Activated CD4-positive, alpha-beta T cell treated with anti-CD3 and anti-CD28 coated beads for 48 hours (primary cell): ENCODE measurements around the gene INSRR.

Experiments
- DNase-seq: peaks from one replicate; pipeline ENCODE4 v3.0.0-alpha.2; 2020

Gene INSRR

DNA sequence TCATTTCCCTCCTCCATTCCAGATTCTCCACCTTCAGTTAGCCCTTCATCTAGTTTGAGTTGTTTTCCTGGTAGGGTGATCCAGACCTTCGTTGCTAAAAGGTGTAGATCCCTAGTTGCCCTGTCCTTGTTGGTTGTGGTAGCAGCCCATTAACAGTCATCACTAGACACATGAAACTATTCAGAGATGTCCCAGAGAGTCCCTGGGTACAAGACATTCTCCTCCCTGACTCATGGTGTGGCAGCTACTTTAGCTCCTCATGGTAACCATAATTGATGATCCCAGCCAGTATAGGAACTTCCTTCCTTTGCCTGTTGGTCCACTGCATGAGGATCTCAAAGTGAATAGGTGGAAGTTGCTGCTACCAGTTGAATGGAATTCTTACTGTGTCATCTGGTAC is 36.2 kb downstream of the INSRR start:
- no peak for DNase-seq

DNA sequence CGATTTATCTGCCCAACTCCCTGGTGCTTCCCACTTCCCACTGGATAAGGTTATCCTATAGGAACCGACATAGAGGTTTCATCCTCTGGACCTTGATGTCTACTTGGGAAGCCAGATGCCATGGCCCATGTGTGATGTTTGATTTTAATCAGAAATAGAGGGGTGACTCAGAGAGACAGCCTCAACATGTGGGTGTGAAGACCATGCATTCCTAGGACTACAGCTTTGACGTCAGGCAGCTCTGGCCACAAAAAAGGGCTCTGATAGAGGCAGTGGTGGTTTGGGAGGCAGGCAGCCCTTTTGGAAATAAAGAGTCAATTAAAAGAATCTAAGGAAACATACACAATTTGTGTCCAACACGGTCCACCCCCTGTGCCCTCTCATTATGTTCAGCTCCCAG is 37.1 kb downstream of the INSRR start:
- DNase-seq = peak; percentile 71

GRCh38 chr1:156816561-156817328 is 42.2 kb downstream of the INSRR start, which contains the start of gene SH2D2A:
Gene SH2D2A (minus strand): TSS chr1:156816848. CDS start chr1:156816708, 140 bp downstream.
- DNase-seq = peak; percentile 95

GRCh38 chr1:156815961-156816422 is 42.9 kb downstream of the INSRR start:
- no peak for DNase-seq

DNA sequence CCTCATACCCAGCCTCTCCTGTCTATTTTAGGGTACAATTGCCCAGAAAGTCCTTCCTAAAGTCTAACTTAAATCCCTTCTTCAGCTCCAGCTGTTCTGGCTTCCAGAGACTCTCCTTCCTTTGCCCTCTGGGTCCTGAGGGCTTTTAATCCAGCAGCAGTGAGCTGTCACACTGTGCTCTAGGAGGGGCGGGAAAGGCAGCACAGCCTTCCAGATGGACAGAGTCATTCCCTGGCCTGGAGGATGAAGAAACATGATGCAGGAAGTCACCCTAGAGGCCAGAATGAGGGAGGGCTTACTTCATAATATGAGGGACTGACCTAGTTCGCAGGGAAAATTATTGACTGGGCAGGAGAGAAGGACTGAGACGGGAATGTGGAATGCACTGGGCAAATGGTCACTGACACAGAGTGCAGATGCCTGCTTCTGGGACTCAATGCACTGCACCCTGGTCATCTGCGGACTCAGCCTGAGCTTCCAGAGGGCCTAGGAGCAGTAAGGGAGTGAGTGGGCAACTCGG is 43.5 kb downstream of the INSRR start:
- no peak for DNase-seq

GRCh38 chr1:156814571-156815260 is 44.2 kb downstream of the INSRR start:
- DNase-seq = peak; percentile 63

DNA sequence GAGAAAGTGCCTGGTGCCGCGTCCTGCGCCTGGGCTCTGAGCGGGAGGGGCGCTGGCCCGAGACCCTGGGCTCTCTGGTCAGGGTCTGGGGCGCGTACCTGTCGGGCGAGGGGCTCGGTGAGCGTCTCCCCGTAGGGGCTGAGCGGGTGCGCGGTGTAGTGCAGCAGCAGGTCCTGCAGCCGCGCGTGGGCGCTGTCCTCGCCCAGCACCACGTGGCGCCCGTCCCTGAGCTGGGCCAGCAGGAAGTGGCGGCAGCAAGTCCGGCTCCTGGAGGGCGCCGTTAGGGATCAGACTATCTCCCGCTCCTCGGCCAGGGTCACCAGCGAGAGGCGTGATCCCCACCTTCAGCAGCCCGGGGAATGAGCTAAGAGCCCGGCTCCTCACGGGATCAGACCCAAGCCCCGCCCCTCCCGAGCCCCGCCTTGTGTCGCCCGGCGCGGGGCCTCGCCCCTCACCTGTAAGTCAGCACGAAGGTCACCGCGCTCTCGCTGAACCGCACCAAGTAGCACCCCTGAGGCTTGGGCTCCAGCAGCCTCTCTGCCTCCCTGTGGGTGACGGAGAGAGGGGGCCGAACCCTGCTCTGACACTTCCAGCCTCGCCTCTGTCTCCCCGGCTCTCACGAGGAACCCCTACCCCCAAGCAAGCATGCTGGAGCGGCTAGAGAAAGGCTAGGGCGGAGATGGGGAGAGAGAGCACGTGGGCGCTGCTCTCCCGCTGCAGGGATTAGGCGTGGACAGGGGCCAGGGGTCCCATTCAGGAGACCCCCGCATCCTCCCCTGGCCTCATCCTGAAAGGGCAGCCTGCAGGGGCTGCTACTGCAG is 45.0 kb downstream of the INSRR start:
- DNase-seq = peak; percentile 84

- no peak for DNase-seq
Observed at GRCh38 chr1:156813298-156813697, 45.6 kb downstream of the INSRR start.

- DNase-seq = no peak
Observed at GRCh38 chr1:156812293-156812990, 46.5 kb downstream of the INSRR start.

GRCh38 chr1:156811168-156811567 is 47.7 kb downstream of the INSRR start:
- no peak for DNase-seq

- DNase-seq = no peak
Observed at GRCh38 chr1:156809711-156810366, 49.1 kb downstream of the INSRR start.

DNA sequence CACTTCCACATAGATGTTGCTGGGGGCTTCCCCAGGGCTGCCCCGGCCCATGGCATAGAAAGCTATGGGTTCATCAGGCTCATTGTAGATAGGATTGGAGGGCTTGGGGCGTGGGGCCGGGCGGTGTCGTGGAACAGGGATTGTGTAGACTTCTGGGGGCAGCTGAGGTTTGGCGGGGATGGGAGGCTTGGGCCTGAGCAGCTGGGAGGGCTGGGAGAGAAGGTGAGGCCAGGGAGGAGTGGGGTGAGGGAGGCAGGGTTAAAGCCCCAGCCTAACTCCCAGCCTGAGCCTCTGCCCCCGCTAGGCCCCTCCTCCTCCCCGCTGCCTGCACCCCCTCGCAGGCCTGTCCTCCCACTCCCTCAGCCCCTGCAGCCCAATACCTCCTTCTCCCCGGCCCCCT is 49.6 kb downstream of the INSRR start:
- DNase-seq = no peak

DNA sequence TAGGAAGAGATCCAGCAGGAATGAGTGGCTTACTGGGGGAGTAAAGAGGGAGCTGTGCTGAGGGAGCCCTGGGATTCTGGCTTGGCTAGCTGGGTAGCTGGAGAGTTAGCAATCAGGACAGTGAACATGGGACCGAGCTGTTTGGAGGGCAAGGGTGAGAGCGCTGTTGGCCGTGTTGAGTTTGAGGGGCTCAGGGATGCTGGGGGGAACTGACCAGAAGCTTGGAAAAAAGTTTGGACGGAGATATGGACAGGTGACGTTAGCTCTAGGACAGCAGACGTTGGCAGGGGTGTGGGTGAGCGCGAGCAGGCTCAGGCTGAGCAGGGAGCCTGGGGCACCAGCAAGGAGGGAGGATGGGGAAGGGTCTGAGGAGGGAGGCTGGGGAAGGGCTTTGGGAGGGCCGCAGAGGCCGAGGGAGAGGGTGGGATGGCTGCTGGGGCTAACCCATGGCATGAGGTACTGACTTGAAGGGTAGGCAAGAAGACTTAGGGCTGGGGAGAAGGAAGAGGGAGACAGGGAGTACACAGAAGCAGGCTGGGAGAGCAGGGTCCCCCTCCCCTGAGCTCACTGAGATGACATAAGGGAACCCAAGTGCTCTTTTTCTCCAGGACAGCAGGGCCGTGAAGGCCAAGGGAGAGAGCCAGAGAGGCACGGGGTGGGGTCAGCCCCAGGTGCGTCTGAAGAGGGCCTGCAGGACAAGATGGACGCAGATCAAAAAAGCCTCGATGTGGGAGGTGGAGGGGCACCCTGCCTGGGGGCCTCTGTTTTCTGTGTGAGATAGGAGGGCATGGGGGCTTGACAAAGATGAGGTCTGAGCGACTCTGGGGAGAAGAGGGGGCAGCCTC is 50.5 kb downstream of the INSRR start:
- no peak for DNase-seq

DNA sequence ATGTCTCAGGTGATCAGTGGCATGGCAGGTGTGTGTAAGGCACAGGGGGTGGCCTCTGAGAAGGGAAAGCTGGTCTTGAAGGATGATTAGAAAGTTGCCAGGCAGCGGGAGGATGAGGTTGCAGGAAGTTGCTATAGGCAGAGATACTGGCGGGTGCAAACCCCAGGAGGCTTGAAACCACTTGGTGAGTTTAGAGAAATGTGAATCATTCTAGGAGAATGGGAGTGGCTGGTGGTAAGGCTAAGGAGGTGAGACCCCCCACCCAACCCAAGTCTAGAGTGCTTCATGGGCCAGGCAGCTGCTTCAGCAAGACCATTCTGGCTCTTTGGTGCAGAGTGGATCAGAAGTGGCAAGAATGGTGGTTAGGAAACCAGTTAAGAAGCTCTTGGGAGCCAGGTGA is 51.3 kb downstream of the INSRR start:
- DNase-seq = peak; percentile 43

DNA sequence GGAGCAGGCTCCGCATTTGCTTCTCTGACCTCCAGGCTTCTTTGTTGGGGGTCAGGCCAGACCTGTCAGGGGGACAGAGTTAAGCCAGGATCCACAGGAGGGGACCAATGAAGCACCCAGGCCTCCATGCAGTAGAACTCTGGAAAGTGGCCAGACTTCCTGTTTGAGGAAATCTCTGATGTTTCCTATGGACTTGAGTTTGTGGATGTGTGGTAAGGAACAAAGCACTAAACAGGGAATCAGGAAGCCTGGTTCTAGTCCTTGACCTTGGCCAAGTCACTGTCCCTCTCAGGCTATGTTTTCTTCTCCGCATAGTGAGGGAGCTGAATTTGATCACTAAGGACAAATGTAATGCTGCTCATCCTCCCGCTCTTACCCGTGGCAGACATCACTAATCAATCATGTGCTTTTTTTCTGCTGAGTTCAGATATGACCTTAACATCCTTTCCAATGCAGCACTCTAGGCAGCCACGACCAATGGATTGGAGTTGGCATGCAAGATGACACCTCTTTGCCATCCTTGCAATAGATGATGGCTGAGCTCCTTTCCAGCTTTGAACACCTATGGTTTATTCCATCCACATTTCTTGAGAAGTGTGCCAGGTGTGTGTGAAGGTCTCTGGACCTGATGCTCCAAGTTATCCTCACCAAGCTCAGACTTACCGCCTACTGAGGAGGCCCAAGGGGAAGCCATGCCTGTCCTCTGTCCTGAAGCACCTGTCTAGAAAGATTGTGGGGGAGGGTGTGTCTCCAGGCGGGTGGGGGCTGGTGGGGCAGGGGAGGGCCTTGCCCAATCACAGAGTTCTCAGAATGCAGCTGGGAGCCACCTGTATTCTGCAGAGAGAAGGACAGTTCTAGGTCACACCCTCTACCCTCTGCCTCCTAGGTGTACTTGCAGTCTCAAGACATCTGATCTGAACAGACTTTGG is 52.1 kb downstream of the INSRR start:
- DNase-seq = no peak

DNA sequence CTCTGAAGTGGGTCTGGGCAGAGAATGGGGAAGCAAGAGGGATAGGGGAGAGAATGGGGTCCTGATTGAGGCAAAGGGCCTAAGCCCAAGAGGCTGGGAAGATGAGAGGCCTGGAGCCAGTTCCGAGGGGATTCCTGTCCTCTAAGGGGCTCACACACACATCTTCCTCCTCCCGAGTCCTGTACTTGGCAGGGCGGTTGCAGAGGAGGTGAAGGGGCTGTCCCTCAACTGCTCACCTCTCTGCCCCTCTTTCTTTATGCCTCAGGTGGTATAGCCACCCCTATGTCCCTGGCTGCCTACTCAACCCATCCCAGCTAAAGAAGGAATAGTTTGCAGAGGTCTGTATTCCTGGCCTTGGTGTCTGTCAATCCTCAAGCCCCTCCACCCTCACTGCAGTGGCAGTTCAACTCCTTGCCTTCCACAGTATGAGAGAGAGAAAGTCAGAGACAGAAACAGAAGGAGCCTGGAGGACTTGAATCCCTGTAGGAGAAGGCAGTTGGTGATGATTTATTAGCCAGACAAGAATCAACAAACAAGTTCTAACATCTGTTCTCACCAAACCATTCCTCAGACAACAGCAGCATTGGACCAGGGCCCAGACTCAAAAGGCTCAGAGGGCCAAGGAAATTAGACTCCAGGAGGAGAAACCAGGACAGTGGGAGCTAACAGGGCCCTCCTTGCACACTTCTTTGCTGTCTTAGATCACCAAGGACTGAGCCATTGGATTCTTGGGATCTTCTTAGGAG is 53.0 kb downstream of the INSRR start:
- no peak for DNase-seq

DNA sequence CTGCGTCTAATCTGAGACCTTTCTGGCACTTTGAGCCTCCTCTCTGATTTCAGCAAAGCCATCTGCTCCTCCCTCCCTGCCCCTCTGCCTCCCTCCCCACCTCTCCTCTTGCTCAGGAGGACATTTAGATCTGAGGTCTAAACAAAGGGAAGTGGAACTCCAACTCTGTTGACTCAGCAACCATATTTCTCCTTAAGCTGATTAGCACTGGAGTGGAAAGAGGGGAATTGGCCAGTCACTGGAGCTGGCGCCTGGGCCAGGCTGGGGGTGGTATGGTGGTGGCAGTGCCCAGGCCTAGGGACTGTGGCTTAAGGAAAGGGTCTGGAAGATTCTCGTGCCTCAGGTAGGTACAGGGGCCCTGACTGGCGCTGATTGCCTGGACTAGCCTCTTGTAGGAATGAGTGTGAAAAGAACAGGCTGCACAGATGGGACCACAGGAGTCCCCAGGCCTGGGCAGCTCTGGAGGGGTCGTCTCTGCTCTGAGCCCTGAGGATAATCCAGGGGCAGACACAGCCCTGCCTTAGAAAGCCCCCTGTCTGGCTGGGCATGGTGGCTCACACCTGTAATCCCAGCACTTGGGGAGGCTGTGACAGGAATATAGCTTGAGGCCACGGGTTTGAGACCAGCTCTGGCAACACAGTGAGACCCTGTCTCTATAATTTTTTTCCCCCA is 54.2 kb downstream of the INSRR start:
- DNase-seq = no peak

DNA sequence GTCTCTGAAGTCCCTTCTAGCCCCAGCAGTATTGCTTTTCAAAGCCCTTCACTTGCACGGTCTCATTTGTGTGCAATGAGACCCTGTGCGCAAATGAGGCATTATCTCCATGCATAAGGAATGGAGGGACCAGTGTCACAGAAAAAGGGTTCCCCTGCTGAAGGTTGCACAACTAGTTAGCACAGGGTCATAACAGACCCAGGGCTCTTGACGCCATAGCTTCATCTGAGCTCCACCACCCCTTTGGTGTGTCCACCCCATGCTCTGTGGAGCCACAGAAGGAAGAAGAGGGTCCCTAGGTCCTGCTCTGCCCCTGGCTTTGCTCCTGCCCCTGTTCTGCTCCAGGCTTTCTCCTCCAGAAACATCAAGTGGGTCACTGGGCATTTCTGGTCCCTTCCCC is 54.9 kb downstream of the INSRR start:
- DNase-seq = no peak
